Caco-2 (cell line): ENCODE results near the gene DDX27. TPM values are rescaled to one million over a fixed set of nuclear protein-coding genes. Genes with fewer than 3 reads are reported as not detected.

ENCODE experiments used
- BruUV-seq: library from RNA; stranded (reverse); fragments of 400-500 nt; replicated peaks from 2 replicates; lab custom pipeline; 2021; lab: Mats Ljungman, UMichigan
- CTCF ChIA-PET: fragments of 300-600 bp; sonication (Branson Sonifier 250); formaldehyde crosslinking; loops from one replicate; lab custom pipeline; 2022; ENCODE audit warnings: antibody characterized with exemption; lab: Charles Lee
- POLR2A ChIA-PET: fragments of 300-600 bp; sonication (Branson Sonifier 250); formaldehyde crosslinking; loops from one replicate; lab custom pipeline; 2022; ENCODE audit warnings: antibody characterized with exemption; lab: Charles Lee
- DNase-seq, 2 experiments: peaks; one replicate each; pipeline versions ENCODE4 v3.0.0 to v3.0.0-alpha.2; 2020 to 2022
- H3K27me3 ChIP-seq: replicated peaks from 2 replicates; pipeline ENCODE4 v1.6.0; 2011; ENCODE audit warnings: low read length; ENCODE audit not compliant: control insufficient read depth, insufficient read depth
- H3K36me3 ChIP-seq: 2 replicates; pipeline ENCODE4 v1.5.1; 2011; ENCODE audit warnings: low read length; ENCODE audit not compliant: control insufficient read depth, insufficient read depth
- H3K4me1 ChIP-seq: fragments of 250-450 bp; sonication (Bioruptor Pico); 2 replicates; pipeline ENCODE4 v1.5.1; 2020; ENCODE audit warnings: mild to moderate bottlenecking
- H3K4me3 ChIP-seq: 2 replicates; pipeline ENCODE4 v1.5.1; 2011; ENCODE audit warnings: low read depth, mild to moderate bottlenecking, control low read depth, low read length
- H3K9me3 ChIP-seq: fragments of 250-450 bp; sonication (Bioruptor Pico); 2 replicates; pipeline ENCODE4 v1.5.1; 2020; ENCODE audit warnings: mild to moderate bottlenecking, moderate library complexity
- H3K27ac Mint-ChIP-seq: one replicate; pipeline ENCODE4 v1.8.0; 2022; ENCODE audit warnings: mixed read lengths; ENCODE audit not compliant: unreplicated experiment
- H3K27me3 Mint-ChIP-seq: one replicate; pipeline ENCODE4 v1.8.0; 2022; ENCODE audit warnings: mixed read lengths; ENCODE audit not compliant: insufficient read depth, unreplicated experiment
- H3K36me3 Mint-ChIP-seq: one replicate; pipeline ENCODE4 v1.8.0; 2022; ENCODE audit warnings: mild to moderate bottlenecking, mixed read lengths; ENCODE audit not compliant: insufficient read depth, unreplicated experiment
- H3K4me1 Mint-ChIP-seq: one replicate; pipeline ENCODE4 v1.8.0; 2022; ENCODE audit warnings: low read depth, mixed read lengths; ENCODE audit not compliant: unreplicated experiment
- H3K4me3 Mint-ChIP-seq: one replicate; pipeline ENCODE4 v1.8.0; 2022; ENCODE audit warnings: mild to moderate bottlenecking, moderate library complexity, mixed read lengths; ENCODE audit not compliant: unreplicated experiment
- H3K9me3 Mint-ChIP-seq: one replicate; pipeline ENCODE4 v1.8.0; 2022; ENCODE audit warnings: mixed read lengths; ENCODE audit not compliant: unreplicated experiment
- intact Hi-C: fragments of 100-400 bp; cut with micrococcal nuclease; formaldehyde crosslinking; loops from one replicate; pipeline ENCODE4 v1.10.0; 2022; ENCODE audit not compliant: unreplicated experiment
- total RNA-seq: library from RNA; stranded (reverse); gene quantifications from 2 replicates; pipeline ENCODE4 v1.2.3, GENCODE V29; 2022
- TF ChIP-seq, protein P1 (sequence below), 2 experiments: fragments of 200-600 bp in 1 of 2; IDR thresholded peaks; 1 replicate in 1 of 2; 2 replicates in 1 of 2; pipeline versions ENCODE4 v1.5.1 to v1.8.0; 2011 to 2022; ENCODE audit warnings: antibody characterized with exemption in 1 of 2, control low read depth in 1 of 2, inconsistent platforms in 1 of 2, low read depth in 1 of 2, low read length in 1 of 2, mild to moderate bottlenecking in 1 of 2, moderate library complexity in 1 of 2; ENCODE audit not compliant: insufficient read depth in 1 of 2, severe bottlenecking in 1 of 2, unreplicated experiment in 1 of 2

DDX27 gene
- total RNA-seq, 1 experiment from 2014 or later: 148 TPM

DNA sequence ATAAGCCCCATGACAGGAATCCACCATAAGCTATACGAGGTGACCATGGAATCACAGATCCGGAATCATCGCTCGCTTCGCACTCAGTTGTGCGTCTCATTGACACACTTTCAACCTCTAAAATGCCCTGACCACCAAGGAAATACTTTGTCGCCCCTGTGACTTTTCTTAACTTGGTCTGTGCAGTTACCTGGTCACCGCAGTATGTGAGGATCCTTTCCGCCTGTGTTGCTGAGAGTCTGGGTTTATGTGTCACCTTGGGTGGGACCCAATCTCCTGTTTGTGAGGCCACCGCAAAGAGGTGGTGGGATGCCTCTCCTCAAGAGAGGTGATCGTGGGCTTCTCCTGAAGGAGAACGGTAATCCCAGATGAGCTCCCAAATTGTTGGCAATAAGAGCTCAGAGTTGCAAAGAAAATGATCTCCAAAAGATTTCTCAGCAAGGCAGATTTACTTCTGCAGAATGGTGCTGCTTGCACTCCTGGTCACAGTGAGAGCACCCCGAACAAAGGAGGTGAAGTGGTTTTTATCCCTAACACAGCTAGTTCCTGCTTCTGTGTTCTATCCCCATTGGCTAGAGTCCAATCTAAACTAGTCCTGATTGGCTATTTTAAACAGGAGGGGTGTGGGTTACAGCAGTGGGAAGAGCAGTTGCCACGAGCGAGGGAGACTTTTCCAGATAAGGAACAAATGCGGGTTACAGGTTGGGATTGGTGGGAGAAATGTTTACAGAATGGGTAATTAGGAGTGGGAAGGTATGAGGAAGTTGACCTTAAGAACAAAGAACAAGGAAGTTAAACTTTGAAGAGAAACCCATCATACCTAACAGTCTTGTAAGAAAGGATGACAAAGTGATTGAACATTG, 67.7 kb downstream of the DDX27 start:
- TF ChIP-seq, protein P1, sequence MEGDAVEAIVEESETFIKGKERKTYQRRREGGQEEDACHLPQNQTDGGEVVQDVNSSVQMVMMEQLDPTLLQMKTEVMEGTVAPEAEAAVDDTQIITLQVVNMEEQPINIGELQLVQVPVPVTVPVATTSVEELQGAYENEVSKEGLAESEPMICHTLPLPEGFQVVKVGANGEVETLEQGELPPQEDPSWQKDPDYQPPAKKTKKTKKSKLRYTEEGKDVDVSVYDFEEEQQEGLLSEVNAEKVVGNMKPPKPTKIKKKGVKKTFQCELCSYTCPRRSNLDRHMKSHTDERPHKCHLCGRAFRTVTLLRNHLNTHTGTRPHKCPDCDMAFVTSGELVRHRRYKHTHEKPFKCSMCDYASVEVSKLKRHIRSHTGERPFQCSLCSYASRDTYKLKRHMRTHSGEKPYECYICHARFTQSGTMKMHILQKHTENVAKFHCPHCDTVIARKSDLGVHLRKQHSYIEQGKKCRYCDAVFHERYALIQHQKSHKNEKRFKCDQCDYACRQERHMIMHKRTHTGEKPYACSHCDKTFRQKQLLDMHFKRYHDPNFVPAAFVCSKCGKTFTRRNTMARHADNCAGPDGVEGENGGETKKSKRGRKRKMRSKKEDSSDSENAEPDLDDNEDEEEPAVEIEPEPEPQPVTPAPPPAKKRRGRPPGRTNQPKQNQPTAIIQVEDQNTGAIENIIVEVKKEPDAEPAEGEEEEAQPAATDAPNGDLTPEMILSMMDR (IDR thresholded peaks at IDR 0.05; ENCODE audit: insufficient read depth in 1 of 2, low read depth in 1 of 2, low read length in 1 of 2, severe bottlenecking in 1 of 2, unreplicated experiment in 1 of 2): no peak
- peak; percentile 86 to 90 for DNase-seq
- ChIA-PET CTCF (interaction anchor here (1.0 to 3.0 kb wide), 5 partner anchors 16 to 222 kb away, joined by 3 to 24 read pairs (median 3); no protein-coding TSS in a partner anchor), POLR2A (interaction anchor here (1.0 to 2.4 kb wide), 7 partner anchors 9 to 68 kb away, joined by 3 to 45 read pairs (median 6); partner anchors contain the start of genes DDX27 and ZNFX1)
- Mint-ChIP-seq H3K4me1 (peaks cover 93% of the 10 kb centered on the region), H3K4me3 (peak overlapping the region; percentile 81), H3K27me3 (no peaks in the 10 kb centered on the region), H3K27ac (peak overlapping the region; percentile 79), H3K36me3 (peaks cover 100% of the 10 kb centered on the region), H3K9me3 (peaks cover 65% of the 10 kb centered on the region)
- Histone ChIP-seq H3K4me3 (no peak overlapping the region), H3K27me3 (no peaks in the 10 kb centered on the region), H3K4me1 (peaks cover 78% of the 10 kb centered on the region), H3K36me3 (peaks cover 67% of the 10 kb centered on the region), H3K9me3 (peaks cover 50% of the 10 kb centered on the region)
- TSS peak; percentile 91 for BruUV-seq
- intact Hi-C loops: loop anchor here (1.0 kb wide), 1 partner anchor 9 kb away; the partner anchor contains the start of gene ZNFX1

DNA sequence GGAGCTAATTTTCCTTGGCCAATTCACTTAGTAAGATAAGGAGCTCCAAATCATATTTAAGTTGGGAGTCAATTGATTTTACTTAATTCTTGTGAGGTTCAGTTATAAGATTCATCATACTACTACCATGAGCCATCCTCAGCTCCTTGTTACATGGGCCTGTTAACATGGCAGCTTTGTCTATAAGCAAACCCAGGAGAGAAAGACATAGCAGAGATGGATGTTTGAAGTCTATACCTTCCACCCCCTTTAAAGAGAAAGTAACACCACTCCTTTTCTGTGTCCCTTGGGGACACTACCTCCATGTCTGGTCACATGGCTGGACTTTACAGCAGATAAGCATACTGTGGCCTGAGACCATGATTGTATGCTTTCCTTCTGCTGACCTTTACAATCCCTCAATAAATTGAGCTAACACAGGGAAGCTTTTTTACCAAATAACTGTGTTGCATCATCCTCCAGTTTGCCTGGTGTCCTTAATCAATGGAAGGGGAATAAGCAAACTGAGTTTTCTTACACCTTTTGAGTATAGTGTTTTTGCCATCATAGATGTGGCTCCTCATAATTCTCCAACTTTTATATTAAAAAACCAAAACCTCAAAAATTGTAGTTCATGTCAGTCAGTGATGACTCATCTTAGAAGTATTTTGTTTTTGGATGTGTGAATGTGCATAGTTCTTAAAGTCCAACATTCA, 68.5 kb downstream of the DDX27 start:
- peaks cover 59% of the 10 kb centered on the region for H3K36me3 ChIP-seq
- H3K36me3 Mint-ChIP-seq: peaks cover 100% of the 10 kb centered on the region
- H3K4me3 ChIP-seq: no peak overlapping the region
- peak; percentile 78 to 79 for DNase-seq
- peaks cover 42% of the 10 kb centered on the region for H3K9me3 ChIP-seq
- peak overlapping the region; percentile 79 for H3K27ac Mint-ChIP-seq
- peaks cover 70% of the 10 kb centered on the region for H3K4me1 ChIP-seq
- BruUV-seq: no TSS peak
- no peaks in the 10 kb centered on the region for H3K27me3 ChIP-seq
- ChIA-PET CTCF (interaction anchor here (0.6 to 3.0 kb wide), 11 partner anchors 11 to 321 kb away, joined by 3 to 24 read pairs (median 3); no protein-coding TSS in a partner anchor), POLR2A (interaction anchor here (0.8 to 2.4 kb wide), 9 partner anchors 9 to 69 kb away, joined by 3 to 45 read pairs (median 3); partner anchors contain the start of genes DDX27 and ZNFX1)
- H3K27me3 Mint-ChIP-seq: no peaks in the 10 kb centered on the region
- H3K9me3 Mint-ChIP-seq: peaks cover 58% of the 10 kb centered on the region
- TF ChIP-seq, protein P1 (IDR thresholded peaks at IDR 0.05; ENCODE audit: insufficient read depth in 1 of 2, low read depth in 1 of 2, low read length in 1 of 2, severe bottlenecking in 1 of 2, unreplicated experiment in 1 of 2): no peak
- H3K4me3 Mint-ChIP-seq: peak overlapping the region; percentile 81
- intact Hi-C loops: loop anchor here (1.0 kb wide), 1 partner anchor 9 kb away; the partner anchor contains the start of gene ZNFX1
- H3K4me1 Mint-ChIP-seq: peaks cover 85% of the 10 kb centered on the region
